IMR-90 (cell line): ENCODE data around the gene IST1. TPM values are rescaled to one million over a fixed set of nuclear protein-coding genes. Genes with fewer than 3 reads are reported as not detected.

ENCODE experiments used
- ATAC-seq: fragments of 200-7000 bp; cut with Tn5 transposase; 2 replicates; pipeline ENCODE4 v1.9.1; 2020; ENCODE audit warnings: low read depth, mild to moderate bottlenecking, moderate library complexity
- BruUV-seq: library from RNA; stranded (reverse); fragments of 400-500 nt; replicated peaks from 2 replicates; lab custom pipeline; 2021; lab: Mats Ljungman, UMichigan
- CTCF ChIA-PET: fragments of 300-600 bp; formaldehyde crosslinking; extraction: SDS; loops from one replicate; lab custom pipeline; 2021; ENCODE audit warnings: antibody characterized with exemption; lab: Yijun Ruan, JAX
- POLR2A ChIA-PET: fragments of 300-600 bp; sonication (Branson Sonifier 250); formaldehyde crosslinking; loops from one replicate; lab custom pipeline; 2022; ENCODE audit warnings: antibody characterized with exemption; ENCODE audit not compliant: unreplicated experiment; lab: Charles Lee
- DNase-seq: peaks from one replicate; pipeline ENCODE4 v3.0.0; 2013
- H2AFZ ChIP-seq: replicated peaks from 2 replicates; pipeline ENCODE3; 2013; ENCODE audit warnings: low read length, mild to moderate bottlenecking; ENCODE audit not compliant: poor library complexity
- H2AK5ac ChIP-seq: 2 replicates; pipeline ENCODE4 v1.6.1; 2013; ENCODE audit warnings: low read depth, low read length, inconsistent platforms
- H2AK9ac ChIP-seq: replicated peaks from 2 replicates; pipeline ENCODE3; 2013; ENCODE audit warnings: mild to moderate bottlenecking, low read depth, low read length, moderate library complexity; ENCODE audit not compliant: poor library complexity
- H2BK120ac ChIP-seq: 2 replicates; pipeline ENCODE4 v1.6.1; 2013; ENCODE audit warnings: low read depth, low read length, inconsistent platforms
- H2BK15ac ChIP-seq: 3 replicates; pipeline ENCODE4 v1.6.1; 2013; ENCODE audit warnings: low read depth, low read length, inconsistent platforms
- H2BK20ac ChIP-seq: 2 replicates; pipeline ENCODE4 v1.6.1; 2013; ENCODE audit warnings: low read depth, mild to moderate bottlenecking, inconsistent platforms, low read length, moderate library complexity
- H2BK5ac ChIP-seq: 2 replicates; pipeline ENCODE4 v1.6.1; 2013; ENCODE audit warnings: mild to moderate bottlenecking, low read depth, low read length, inconsistent platforms; ENCODE audit not compliant: poor library complexity, severe bottlenecking
- H3K14ac ChIP-seq: replicated peaks from 2 replicates; pipeline ENCODE4 v1.6.1; 2013; ENCODE audit warnings: low read depth, low read length, inconsistent platforms
- H3K18ac ChIP-seq: 2 replicates; pipeline ENCODE4 v1.6.1; 2013; ENCODE audit warnings: low read depth, low read length, control low read depth
- H3K23ac ChIP-seq: 2 replicates; pipeline ENCODE4 v1.6.1; 2013; ENCODE audit warnings: low read depth, low read length, inconsistent platforms
- H3K27ac ChIP-seq: 2 replicates; pipeline ENCODE4 v1.5.1; 2013; ENCODE audit warnings: mild to moderate bottlenecking, control low read depth, low read length; ENCODE audit not compliant: insufficient read depth
- H3K27me3 ChIP-seq: 2 replicates; pipeline ENCODE4 v1.6.1; 2013; ENCODE audit warnings: low read length; ENCODE audit not compliant: control insufficient read depth, insufficient read depth
- H3K36me3 ChIP-seq: 2 replicates; pipeline ENCODE4 v1.6.1; 2013; ENCODE audit warnings: low read length, mixed read lengths; ENCODE audit not compliant: control insufficient read depth, insufficient read depth
- H3K4ac ChIP-seq: 2 replicates; pipeline ENCODE4 v1.6.1; 2013; ENCODE audit warnings: low read depth, low read length, inconsistent platforms
- H3K4me1 ChIP-seq: 2 replicates; pipeline ENCODE4 v1.6.1; 2013; ENCODE audit warnings: low read length, mixed read lengths; ENCODE audit not compliant: control insufficient read depth, insufficient read depth
- H3K4me2 ChIP-seq: 2 replicates; pipeline ENCODE4 v1.6.1; 2013; ENCODE audit warnings: low read depth, mild to moderate bottlenecking, control low read depth, low read length, moderate library complexity
- H3K4me3 ChIP-seq: 2 replicates; pipeline ENCODE4 v1.5.1; 2013; ENCODE audit warnings: low read depth, mild to moderate bottlenecking, control low read depth, low read length, moderate library complexity; ENCODE audit not compliant: insufficient read depth
- H3K56ac ChIP-seq: 2 replicates; pipeline ENCODE4 v1.6.1; 2013; ENCODE audit warnings: low read length, inconsistent platforms; ENCODE audit not compliant: insufficient read depth; ENCODE audit errors: extremely low read depth
- H3K79me1 ChIP-seq, 2 experiments: 2 replicates each; pipeline ENCODE4 v1.6.1; 2013; ENCODE audit warnings: low read length in 2 of 2, inconsistent platforms in 1 of 2, low read depth in 1 of 2
- H3K9ac ChIP-seq: 2 replicates; pipeline ENCODE4 v1.6.1; 2013; ENCODE audit warnings: low read depth, low read length, control low read depth
- H3K9me1 ChIP-seq: 2 replicates; pipeline ENCODE4 v1.6.1; 2013; ENCODE audit warnings: low read length, inconsistent platforms; ENCODE audit not compliant: insufficient read depth
- H3K9me3 ChIP-seq: 2 replicates; pipeline ENCODE4 v1.6.1; 2013; ENCODE audit warnings: low read length; ENCODE audit not compliant: control insufficient read depth, insufficient read depth
- H4K20me1 ChIP-seq: 2 replicates; pipeline ENCODE4 v1.6.1; 2013; ENCODE audit warnings: low read length, inconsistent platforms; ENCODE audit not compliant: insufficient read depth
- H4K5ac ChIP-seq: 2 replicates; pipeline ENCODE4 v1.6.1; 2013; ENCODE audit warnings: mild to moderate bottlenecking, low read depth, low read length, control low read depth
- H4K8ac ChIP-seq, 2 experiments: 2 replicates each; pipeline ENCODE4 v1.6.1; 2013; ENCODE audit warnings: low read depth in 2 of 2, low read length in 2 of 2, control low read depth in 1 of 2, inconsistent platforms in 1 of 2
- H4K91ac ChIP-seq: 2 replicates; pipeline ENCODE4 v1.6.1; 2013; ENCODE audit warnings: low read depth, low read length, inconsistent platforms; ENCODE audit not compliant: insufficient read depth
- BHLHE40 ChIP-seq: fragments of 150-350 bp; IDR thresholded peaks from 2 replicates; pipeline ENCODE4 v1.6.1; 2016; ENCODE audit warnings: mild to moderate bottlenecking, low read depth, low read length
- FOS ChIP-seq: fragments of 150-350 bp; IDR thresholded peaks from 2 replicates; pipeline ENCODE4 v1.6.1; 2016; ENCODE audit warnings: low read depth, low read length
- MAFK ChIP-seq: IDR thresholded peaks from 2 replicates; pipeline ENCODE4 v1.6.1; 2012; ENCODE audit warnings: low read depth, low read length, improper control_type of control experiment
- MAZ ChIP-seq: IDR thresholded peaks from 2 replicates; pipeline ENCODE4 v1.6.1; 2012; ENCODE audit warnings: low read depth, mild to moderate bottlenecking, low read length, improper control_type of control experiment, moderate library complexity, borderline replicate concordance
- POLR2A ChIP-seq: IDR thresholded peaks from 2 replicates; pipeline ENCODE4 v1.6.1; 2012; ENCODE audit warnings: mild to moderate bottlenecking, low read depth, low read length
- SMC3 ChIP-seq: fragments of 150-350 bp; IDR thresholded peaks from 2 replicates; pipeline ENCODE4 v1.6.1; 2016; ENCODE audit warnings: low read depth, mild to moderate bottlenecking, antibody characterized with exemption, low read length, moderate library complexity
- WGBS, 2 experiments: methylation state at CpG; one replicate each; pipeline versions ENCODE4 v1.1.5 to v1.1.7; 2013; ENCODE audit warnings: missing lambda C conversion rate in 2 of 2; ENCODE audit not compliant: insufficient read length in 1 of 2; ENCODE audit errors: extremely low coverage in 2 of 2; 5-methylcytosine and 5-hydroxymethylcytosine counted together
- dilution Hi-C: fragments of 300-500 bp; cut with HindIII; formaldehyde crosslinking; loops from one replicate; pipeline ENCODE4 v1.14.3; 2018; ENCODE audit warnings: low sequenced_read_pairs; ENCODE audit not compliant: unreplicated experiment
- in situ Hi-C: fragments of 300-500 bp; cut with MboI; formaldehyde crosslinking; loops from 3 replicates; pipeline ENCODE4 v1.14.3; 2019; ENCODE audit warnings: low sequenced_read_pairs, inconsistent platforms, mixed read lengths
- intact Hi-C: fragments of 100-400 bp; cut with micrococcal nuclease; formaldehyde crosslinking; loops from 2 replicates; pipeline ENCODE4 v1.10.0; 2022
- polyA plus RNA-seq, 3 experiments: library from polyadenylated mRNA; depleted of rRNA; stranded (reverse); fragments of >200 nt; gene quantifications; 2 replicates each; pipeline ENCODE4 v1.2.3, GENCODE V29; 2012; ENCODE audit warnings: low replicate concordance in 1 of 3
- total RNA-seq: library from RNA; depleted of rRNA; stranded (reverse); fragments of >200 nt; gene quantifications from 2 replicates; pipeline ENCODE4 v1.2.3, GENCODE V29; 2012

Gene IST1
- total and polyA plus RNA-seq, 2 of the 4 experiments (the other 2 are of a cell fraction): 134 to 186 TPM

GRCh38 chr16:71963125-71963875 lies 68.0 kb downstream of the IST1 start:
- no peak overlapping the region for H2BK5ac ChIP-seq
- H3K56ac ChIP-seq: no peak overlapping the region
- H3K9me1 ChIP-seq: no peaks in the 10 kb centered on the region
- H3K27me3 ChIP-seq: no peaks in the 10 kb centered on the region; the same call in none of the 2 replicates
- ChIA-PET POLR2A (no interaction called here), CTCF (no interaction called here)
- H3K4ac ChIP-seq: no peak overlapping the region
- H3K36me3 ChIP-seq: no peaks in the 10 kb centered on the region
- no peaks in the 10 kb centered on the region for H3K9me3 ChIP-seq
- TF ChIP-seq MAFK (no peak), SMC3 (no peak), POLR2A (no peak), BHLHE40 (no peak), MAZ (no peak), FOS (no peak)
- no peak overlapping the region for H3K23ac ChIP-seq
- no peaks in the 10 kb centered on the region for H3K4me1 ChIP-seq
- H3K27ac ChIP-seq: no peak overlapping the region
- no peak overlapping the region for H2BK20ac ChIP-seq
- ATAC-seq (no peak), DNase-seq (no peak)
- no CpG with 5 or more reads among the region's 9 CpGs for WGBS, 2 experiments
- in situ Hi-C loops (no loop called here), dilution Hi-C loops (no loop called here), intact Hi-C loops (loop anchor here (5.0 to 10.0 kb wide), 2 partner anchors 66 to 198 kb away; partner anchors contain the start of gene IST1)
- no peak overlapping the region for H4K8ac ChIP-seq
- H2AFZ ChIP-seq: no peak overlapping the region
- H4K5ac ChIP-seq: no peak overlapping the region
- no peak overlapping the region for H3K4me2 ChIP-seq
- no peak overlapping the region for H2AK5ac ChIP-seq
- no peak overlapping the region for H4K91ac ChIP-seq
- no peaks in the 10 kb centered on the region for H3K79me1 ChIP-seq
- H3K4me3 ChIP-seq: no peak overlapping the region
- H2AK9ac ChIP-seq: no peak overlapping the region
- no peak overlapping the region for H3K18ac ChIP-seq
- no peaks in the 10 kb centered on the region for H4K20me1 ChIP-seq
- H2BK120ac ChIP-seq: no peak overlapping the region
- no TSS peak for BruUV-seq
- no peak overlapping the region for H3K14ac ChIP-seq
- no peak overlapping the region for H3K9ac ChIP-seq
- no peak overlapping the region for H2BK15ac ChIP-seq
